Thoracic aorta (tissue), 2 donors: ENCODE measurements around the gene MEIS1. TPM values are rescaled to one million over a fixed set of nuclear protein-coding genes. Genes with fewer than 3 reads are reported as not detected.

ENCODE experiments used
- ATAC-seq: fragments of 150-250 bp; one replicate; pipeline ENCODE4 v1.8.0; 2017; ENCODE audit warnings: low read depth; ENCODE audit not compliant: insufficient number of reproducible peaks, low FRiP score
- DNase-seq: peaks from one replicate; pipeline ENCODE4 v3.0.0-alpha.2; 2020; ENCODE audit warnings: low spot score
- H3K27ac ChIP-seq, 2 donors: fragments of 200-600 bp; sonication (generic); 1 replicate in 1 of 2; 2 replicates in 1 of 2; pipeline ENCODE4 v1.5.1; 2016; ENCODE audit warnings: mild to moderate bottlenecking in 2 of 2, moderate library complexity in 2 of 2
- H3K27me3 ChIP-seq: fragments of 200-600 bp; sonication (generic); replicated peaks from 2 replicates; pipeline ENCODE4 v1.6.0; 2016; ENCODE audit warnings: mild to moderate bottlenecking; ENCODE audit not compliant: insufficient read depth
- H3K36me3 ChIP-seq: fragments of 200-600 bp; sonication (generic); one replicate; pipeline ENCODE4 v1.5.1; 2016
- H3K4me1 ChIP-seq, 2 donors: fragments of 200-600 bp; sonication (generic); 1 replicate in 1 of 2; 2 replicates in 1 of 2; pipeline versions ENCODE4 v1.5.1 to v1.6.0; 2016; ENCODE audit warnings: low read depth in 2 of 2, mild to moderate bottlenecking in 1 of 2; ENCODE audit not compliant: control insufficient read depth in 1 of 2
- H3K4me3 ChIP-seq: fragments of 200-600 bp; sonication (generic); 2 replicates; pipeline ENCODE4 v1.5.1; 2016; ENCODE audit warnings: mild to moderate bottlenecking
- H3K9me3 ChIP-seq: fragments of 200-600 bp; sonication (generic); 2 replicates; pipeline ENCODE4 v1.5.1; 2016
- total RNA-seq, 2 donors: library from RNA; depleted of rRNA; stranded (reverse); fragments of >200 nt; gene quantifications; one replicate each; pipeline versions ENCODE4 v1.1.0 to v1.2.3, GENCODE V29; 2016
- TF ChIP-seq, protein P1 (sequence below): fragments of 200-600 bp; sonication (generic); IDR thresholded peaks from one replicate; pipeline ENCODE4 v1.5.1; 2019; ENCODE audit warnings: antibody characterized with exemption

MEIS1 gene
- total RNA-seq, 2 donors from 2014 or later = 29.4 to 58.4 TPM

GRCh38 chr2:66530651-66531050 is 95.7 kb downstream of the MEIS1 start:
- Histone ChIP-seq H3K9me3 (no peaks in the 10 kb centered on the region), H3K27me3 (no peaks in the 10 kb centered on the region), H3K4me1 (peaks cover 0 to 20% of the 10 kb centered on the region in 2 donors), H3K36me3 (no peaks in the 10 kb centered on the region), H3K4me3 (no peak overlapping the region), H3K27ac (no peak overlapping the region)
- TF ChIP-seq, protein P1, sequence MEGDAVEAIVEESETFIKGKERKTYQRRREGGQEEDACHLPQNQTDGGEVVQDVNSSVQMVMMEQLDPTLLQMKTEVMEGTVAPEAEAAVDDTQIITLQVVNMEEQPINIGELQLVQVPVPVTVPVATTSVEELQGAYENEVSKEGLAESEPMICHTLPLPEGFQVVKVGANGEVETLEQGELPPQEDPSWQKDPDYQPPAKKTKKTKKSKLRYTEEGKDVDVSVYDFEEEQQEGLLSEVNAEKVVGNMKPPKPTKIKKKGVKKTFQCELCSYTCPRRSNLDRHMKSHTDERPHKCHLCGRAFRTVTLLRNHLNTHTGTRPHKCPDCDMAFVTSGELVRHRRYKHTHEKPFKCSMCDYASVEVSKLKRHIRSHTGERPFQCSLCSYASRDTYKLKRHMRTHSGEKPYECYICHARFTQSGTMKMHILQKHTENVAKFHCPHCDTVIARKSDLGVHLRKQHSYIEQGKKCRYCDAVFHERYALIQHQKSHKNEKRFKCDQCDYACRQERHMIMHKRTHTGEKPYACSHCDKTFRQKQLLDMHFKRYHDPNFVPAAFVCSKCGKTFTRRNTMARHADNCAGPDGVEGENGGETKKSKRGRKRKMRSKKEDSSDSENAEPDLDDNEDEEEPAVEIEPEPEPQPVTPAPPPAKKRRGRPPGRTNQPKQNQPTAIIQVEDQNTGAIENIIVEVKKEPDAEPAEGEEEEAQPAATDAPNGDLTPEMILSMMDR = no peak
- DNase-seq (no peak), ATAC-seq (no peak)

DNA sequence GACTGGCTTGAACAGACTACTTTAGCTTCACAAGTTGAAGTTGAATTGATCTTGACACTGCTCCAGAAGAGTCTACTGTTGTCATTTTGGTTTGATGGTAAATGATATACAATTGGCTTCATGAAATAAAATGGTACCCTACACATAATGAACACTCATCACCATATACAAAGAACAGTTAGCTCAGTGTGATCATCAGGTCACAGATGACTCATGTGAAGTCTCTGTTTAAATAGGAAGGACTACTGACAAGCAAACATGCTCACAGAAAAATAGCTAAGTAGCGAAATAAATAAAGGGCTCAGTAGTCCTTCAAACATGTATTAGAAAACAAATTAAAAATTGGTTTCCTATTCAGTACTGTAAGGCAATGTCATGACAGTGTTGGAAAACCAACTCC is 96.2 kb downstream of the MEIS1 start:
- H3K27me3 ChIP-seq = no peaks in the 10 kb centered on the region
- H3K9me3 ChIP-seq = no peaks in the 10 kb centered on the region
- peaks cover 0 to 15% of the 10 kb centered on the region in 2 donors for H3K4me1 ChIP-seq
- DNase-seq (no peak), ATAC-seq (no peak)
- H3K36me3 ChIP-seq = no peaks in the 10 kb centered on the region
- no peak overlapping the region for H3K4me3 ChIP-seq
- TF ChIP-seq, protein P1 = no peak
- no peak overlapping the region for H3K27ac ChIP-seq

GRCh38 chr2:66531567-66531966 is 96.6 kb downstream of the MEIS1 start:
- no peaks in the 10 kb centered on the region for H3K36me3 ChIP-seq
- ATAC-seq (no peak), DNase-seq (no peak)
- H3K4me1 ChIP-seq = peaks cover 0 to 15% of the 10 kb centered on the region in 2 donors
- no peaks in the 10 kb centered on the region for H3K27me3 ChIP-seq
- no peak overlapping the region for H3K27ac ChIP-seq
- no peaks in the 10 kb centered on the region for H3K9me3 ChIP-seq
- TF ChIP-seq, protein P1 = no peak
- H3K4me3 ChIP-seq = no peak overlapping the region

- no peak for ATAC-seq
Observed at GRCh38 chr2:66532972-66533868, 98.3 kb downstream of the MEIS1 start.

GRCh38 chr2:66534461-66534860 is 99.5 kb downstream of the MEIS1 start:
- Histone ChIP-seq H3K27me3 (no peaks in the 10 kb centered on the region), H3K4me1 (peaks cover 6 to 44% of the 10 kb centered on the region in 2 donors), H3K36me3 (no peaks in the 10 kb centered on the region), H3K4me3 (no peak overlapping the region), H3K9me3 (no peaks in the 10 kb centered on the region), H3K27ac (no peak overlapping the region)
- ATAC-seq (no peak), DNase-seq (no peak)
- TF ChIP-seq, protein P1 = no peak

More at GRCh38 chr2:66532972-66533868, 98.3 kb downstream of the MEIS1 start:
- TF ChIP-seq, protein P1 = no peak
- Histone ChIP-seq H3K27ac (no peak overlapping the region), H3K4me1 (peaks cover 6 to 31% of the 10 kb centered on the region in 2 donors), H3K36me3 (no peaks in the 10 kb centered on the region), H3K9me3 (no peaks in the 10 kb centered on the region), H3K4me3 (no peak overlapping the region), H3K27me3 (no peaks in the 10 kb centered on the region)
- no peak for DNase-seq
